VCaP (cell line): Measurements from ENCODE around the gene CTCF.
"Not testable (repeated sequence)": the region's sequence is repeated elsewhere in the genome, so short reads cannot be mapped to it uniquely, and the experiment has no call there.

ENCODE experiments used
- H3K27ac ChIP-seq: fragments of 450-650 bp; 2 replicates; pipeline ENCODE4 v1.5.1; 2017
- CTCF ChIP-seq: fragments of 450-650 bp; conservative IDR thresholded peaks from 2 replicates; pipeline ENCODE4 v1.5.1; 2017; ENCODE audit warnings: mild to moderate bottlenecking, moderate library complexity

The CTCF gene, protein sequence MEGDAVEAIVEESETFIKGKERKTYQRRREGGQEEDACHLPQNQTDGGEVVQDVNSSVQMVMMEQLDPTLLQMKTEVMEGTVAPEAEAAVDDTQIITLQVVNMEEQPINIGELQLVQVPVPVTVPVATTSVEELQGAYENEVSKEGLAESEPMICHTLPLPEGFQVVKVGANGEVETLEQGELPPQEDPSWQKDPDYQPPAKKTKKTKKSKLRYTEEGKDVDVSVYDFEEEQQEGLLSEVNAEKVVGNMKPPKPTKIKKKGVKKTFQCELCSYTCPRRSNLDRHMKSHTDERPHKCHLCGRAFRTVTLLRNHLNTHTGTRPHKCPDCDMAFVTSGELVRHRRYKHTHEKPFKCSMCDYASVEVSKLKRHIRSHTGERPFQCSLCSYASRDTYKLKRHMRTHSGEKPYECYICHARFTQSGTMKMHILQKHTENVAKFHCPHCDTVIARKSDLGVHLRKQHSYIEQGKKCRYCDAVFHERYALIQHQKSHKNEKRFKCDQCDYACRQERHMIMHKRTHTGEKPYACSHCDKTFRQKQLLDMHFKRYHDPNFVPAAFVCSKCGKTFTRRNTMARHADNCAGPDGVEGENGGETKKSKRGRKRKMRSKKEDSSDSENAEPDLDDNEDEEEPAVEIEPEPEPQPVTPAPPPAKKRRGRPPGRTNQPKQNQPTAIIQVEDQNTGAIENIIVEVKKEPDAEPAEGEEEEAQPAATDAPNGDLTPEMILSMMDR

DNA sequence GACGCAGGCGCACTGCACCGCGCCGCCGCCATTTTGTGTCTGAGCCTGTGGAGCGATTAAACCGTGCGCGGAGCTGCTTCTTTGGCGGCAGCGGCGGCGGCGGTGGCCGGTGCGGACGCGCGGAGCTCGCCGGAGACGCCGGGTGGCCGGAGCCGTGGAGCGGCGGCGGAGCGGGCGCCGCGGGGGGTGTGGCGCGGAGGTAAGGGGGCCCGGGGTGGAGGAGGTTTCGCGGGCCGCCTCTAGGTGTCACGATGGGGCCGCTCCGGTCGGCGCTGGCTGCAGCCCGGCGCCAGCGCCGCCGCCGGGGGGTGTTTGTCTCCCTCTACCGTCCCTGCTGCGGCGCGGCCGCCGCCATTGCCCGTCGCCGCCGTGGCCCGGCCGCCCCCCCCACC, at the start of gene CTCF:
TSS of gene CTCF (plus strand) at position 1 of the 392 bp plus-strand sequence. CDS start 48,307 bp downstream, outside the sequence.
- H3K27ac ChIP-seq = peak within 1 kb of the TSS; percentile 97
- TF ChIP-seq CTCF = peak; percentile 74

DNA sequence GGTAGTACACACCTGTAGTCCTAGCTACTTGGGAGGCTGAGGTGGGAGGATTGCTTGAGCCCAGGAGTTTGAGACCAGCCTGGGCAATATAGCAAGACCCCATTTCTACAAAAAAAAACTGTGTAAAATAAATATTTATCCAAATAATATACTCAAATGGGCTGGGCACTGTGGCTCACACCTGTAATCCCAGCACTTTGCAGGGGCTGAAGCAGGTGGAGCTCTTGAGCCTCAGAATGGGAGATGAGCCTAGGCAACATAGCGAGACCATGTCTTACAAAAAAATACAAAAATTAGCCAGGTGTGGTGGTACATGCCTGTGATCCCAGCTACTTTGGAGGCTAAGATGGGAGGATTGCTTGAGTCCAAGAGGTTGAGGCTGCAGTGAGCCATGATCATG, 48.4 kb upstream of the CTCF start:
- not testable (repeated sequence) for H3K27ac ChIP-seq

DNA sequence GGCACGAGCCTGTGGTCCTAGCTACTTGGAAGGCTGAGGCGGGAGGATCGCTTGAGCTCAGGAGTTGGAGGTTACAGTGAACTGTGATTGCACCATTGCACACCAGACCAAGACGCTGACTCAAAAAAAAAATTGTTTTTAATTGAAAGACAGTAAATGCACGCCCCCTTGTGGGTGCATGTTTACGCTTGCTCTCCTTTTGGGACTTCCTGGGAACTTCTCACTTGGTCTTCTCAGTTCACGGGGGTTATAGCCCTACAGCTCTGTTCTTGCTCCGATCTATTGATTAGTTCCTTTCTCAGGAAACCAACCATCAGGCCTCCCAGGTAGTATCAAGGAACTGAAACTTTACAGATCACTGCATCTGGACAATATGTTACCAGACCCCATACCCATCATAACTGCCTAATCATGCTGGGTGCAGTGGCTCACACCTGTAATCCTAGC, 47.9 kb upstream of the CTCF start:
- H3K27ac ChIP-seq = no peak overlapping the region
- TF ChIP-seq CTCF = peak; percentile 71

DNA sequence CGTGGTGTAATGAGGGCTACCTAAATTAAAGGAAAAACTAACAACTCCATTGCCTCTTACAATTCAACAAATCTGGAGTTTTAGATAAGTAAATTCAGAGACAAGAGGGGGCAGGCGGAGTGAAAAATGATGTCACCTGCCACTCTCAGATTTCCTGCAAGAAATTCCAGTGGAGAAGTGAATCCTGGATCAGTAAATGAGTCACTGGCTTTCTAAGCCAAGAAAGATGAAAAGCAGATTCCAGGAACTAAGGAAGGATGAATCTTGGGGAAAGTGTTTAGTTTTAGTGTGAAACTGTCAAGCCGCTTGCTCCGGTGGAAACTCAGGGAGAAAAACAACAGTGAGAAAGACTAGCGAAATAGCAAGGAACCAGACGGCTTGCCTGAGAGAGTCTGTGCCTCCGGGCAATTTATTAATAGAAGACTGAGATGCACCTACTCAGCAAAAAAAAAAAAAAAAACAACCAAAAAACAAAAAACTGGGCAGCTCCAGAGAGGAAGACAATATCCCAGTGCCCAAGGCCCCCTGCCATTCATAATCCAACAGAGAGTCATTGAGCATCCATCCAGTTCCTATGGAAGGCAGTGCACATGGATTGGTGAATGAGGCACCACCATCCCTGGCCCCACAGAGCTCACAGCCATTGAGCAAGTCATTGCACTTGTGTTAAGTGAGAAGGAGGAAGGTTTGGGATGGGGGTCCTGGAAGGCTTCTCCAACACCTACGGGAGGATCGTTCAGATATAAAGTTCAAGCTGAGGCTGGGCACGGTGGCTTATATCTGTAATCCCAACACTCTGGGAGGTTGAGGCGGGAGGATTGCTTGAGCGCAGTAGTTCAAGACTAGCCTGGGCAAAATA, 45.8 kb upstream of the CTCF start:
- TF ChIP-seq CTCF = no peak
- no peak overlapping the region for H3K27ac ChIP-seq

DNA sequence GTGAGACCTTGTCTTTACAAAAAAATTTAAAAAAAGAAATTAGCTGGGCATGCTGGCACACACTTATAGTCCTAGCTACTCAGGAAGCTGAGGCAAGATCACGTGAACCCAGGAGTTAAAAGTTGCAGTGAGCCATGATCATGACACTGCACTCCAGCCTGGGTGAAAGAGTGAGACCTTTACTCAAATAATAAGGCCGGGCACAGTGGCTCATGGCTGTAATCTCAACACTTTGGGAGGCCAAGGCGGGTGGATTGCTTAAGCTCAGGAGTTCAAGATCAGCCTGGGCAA, 45.2 kb upstream of the CTCF start:
- H3K27ac ChIP-seq = no peak overlapping the region

DNA sequence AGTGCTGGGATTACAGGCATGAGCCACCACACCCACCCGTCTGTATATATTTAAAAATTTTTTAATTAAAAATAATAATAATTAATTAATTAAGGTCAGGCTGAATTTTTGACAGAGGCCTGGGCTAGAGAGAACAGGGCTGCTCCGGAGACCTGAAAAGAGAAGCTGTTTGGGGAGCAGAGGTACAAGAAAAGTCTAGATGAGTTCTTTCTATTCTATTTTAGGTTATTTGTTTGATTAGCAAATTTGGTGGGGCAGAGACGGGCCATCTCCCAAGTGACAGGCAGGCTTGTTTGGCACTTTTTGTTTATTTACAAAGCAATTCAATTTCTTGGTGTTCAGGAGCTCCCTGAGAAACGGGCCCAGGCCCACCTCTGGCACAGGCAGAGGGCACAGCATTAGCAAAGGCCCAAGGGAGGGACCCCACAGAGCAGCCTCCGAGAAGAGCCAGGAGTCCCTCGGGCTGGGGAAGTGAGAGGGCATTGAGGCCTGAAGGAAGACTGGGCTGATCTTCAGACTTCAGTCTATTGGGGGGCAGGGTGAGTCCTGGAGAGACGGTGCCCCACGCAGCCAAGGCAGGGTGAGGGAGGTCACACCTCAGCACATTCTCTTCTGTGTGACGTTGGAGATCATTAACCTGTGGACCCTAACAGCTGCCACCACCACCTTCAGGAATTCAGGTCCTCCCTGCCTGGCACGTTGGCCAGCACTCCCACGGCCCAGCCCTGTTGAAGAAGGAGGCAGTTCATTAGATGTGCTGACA, 44.5 kb upstream of the CTCF start:
- TF ChIP-seq CTCF = no peak
- no peak overlapping the region for H3K27ac ChIP-seq

More for the DNA sequence above, 45.2 kb upstream of the CTCF start:
- TF ChIP-seq CTCF = no peak

DNA sequence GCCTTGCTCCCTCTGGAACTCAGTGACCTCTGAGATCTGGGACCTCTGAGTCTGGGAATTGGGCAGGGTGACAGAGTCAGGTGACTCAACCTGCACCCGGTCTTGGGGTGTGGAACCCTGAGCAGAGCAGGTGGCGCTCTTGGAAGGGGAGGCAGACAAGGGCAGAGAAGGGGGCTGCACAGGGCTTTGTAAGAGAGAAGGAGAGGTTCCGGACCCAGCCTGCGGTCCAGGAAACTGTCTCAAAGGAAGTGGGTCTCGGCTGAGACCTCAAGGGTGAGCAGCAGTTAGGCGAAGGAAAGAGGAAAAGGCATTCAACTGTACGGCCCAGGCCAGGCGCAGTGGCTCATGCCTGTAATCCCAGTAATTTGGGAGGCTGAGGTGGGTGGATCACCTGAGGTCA, 43.6 kb upstream of the CTCF start:
- no peak for TF ChIP-seq CTCF
- no peak overlapping the region for H3K27ac ChIP-seq
